Ishikawa (cell line): ENCODE results near the gene COG5.

Source experiments
- CEBPB ChIP-seq: IDR thresholded peaks from 2 replicates; pipeline ENCODE4 v1.6.1; 2012
- CREB1 ChIP-seq: IDR thresholded peaks from 2 replicates; pipeline ENCODE4 v1.6.1; 2012; ENCODE audit warnings: low read depth
- EGR1 ChIP-seq: IDR thresholded peaks from 2 replicates; pipeline ENCODE4 v1.6.1; 2012
- EP300 ChIP-seq: IDR thresholded peaks from 2 replicates; pipeline ENCODE4 v1.6.1; 2012; ENCODE audit warnings: borderline replicate concordance
- FOXM1 ChIP-seq: IDR thresholded peaks from 2 replicates; pipeline ENCODE4 v1.6.1; 2012; ENCODE audit warnings: low read depth, borderline replicate concordance
- MAX ChIP-seq: IDR thresholded peaks from 2 replicates; pipeline ENCODE4 v1.6.1; 2012
- NFIC ChIP-seq: IDR thresholded peaks from 2 replicates; pipeline ENCODE4 v1.6.1; 2012
- RAD21 ChIP-seq: IDR thresholded peaks from 2 replicates; pipeline ENCODE4 v1.6.1; 2012; ENCODE audit warnings: low read depth
- REST ChIP-seq: IDR thresholded peaks from 2 replicates; pipeline ENCODE4 v1.6.1; 2012; ENCODE audit warnings: low read depth, mild to moderate bottlenecking
- TAF1 ChIP-seq: IDR thresholded peaks from 2 replicates; pipeline ENCODE4 v1.6.1; 2012; ENCODE audit warnings: low read depth, mild to moderate bottlenecking
- TCF12 ChIP-seq: IDR thresholded peaks from 2 replicates; pipeline ENCODE4 v1.6.1; 2012; ENCODE audit warnings: low read depth
- TEAD4 ChIP-seq: IDR thresholded peaks from 2 replicates; pipeline ENCODE4 v1.6.1; 2012
- USF1 ChIP-seq: IDR thresholded peaks from 2 replicates; pipeline ENCODE4 v1.6.1; 2012
- YY1 ChIP-seq: IDR thresholded peaks from 2 replicates; pipeline ENCODE4 v1.6.1; 2012; ENCODE audit warnings: low read depth
- ZBTB7A ChIP-seq: IDR thresholded peaks from 2 replicates; pipeline ENCODE4 v1.6.1; 2012; ENCODE audit warnings: low read depth

COG5 gene

GRCh38 chr7:107354640-107355039, 209.1 kb downstream of the COG5 start:
- TF ChIP-seq REST (no peak), YY1 (no peak), EP300 (no peak), CEBPB (0 out of 2 replicates have a peak, but pooled peaks have one; percentile 39), TEAD4 (no peak)

DNA sequence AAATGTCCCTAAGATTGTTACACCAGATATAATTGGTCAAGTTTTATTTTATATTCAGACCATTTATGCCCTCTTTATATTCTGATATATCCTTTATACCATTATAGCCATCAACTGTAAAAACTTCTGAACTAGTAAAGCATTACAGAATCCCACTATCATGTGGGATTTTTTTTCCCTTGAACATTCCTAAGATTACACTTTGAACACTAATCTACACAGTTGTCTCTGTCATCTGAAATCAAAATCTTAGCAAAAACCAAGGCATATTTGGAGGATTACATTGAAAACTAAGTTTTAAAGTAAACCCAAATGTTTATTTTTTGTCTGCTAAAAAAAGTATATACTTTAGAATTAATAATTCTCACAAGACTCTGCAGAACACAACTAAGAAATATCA, 210.0 kb downstream of the COG5 start:
- TF ChIP-seq MAX = no peak
- TF ChIP-seq TEAD4 = no peak
- TF ChIP-seq REST = no peak
- TF ChIP-seq EGR1 = no peak
- no peak for TF ChIP-seq USF1
- TF ChIP-seq FOXM1 = no peak
- no peak for TF ChIP-seq TCF12
- no peak for TF ChIP-seq YY1
- no peak for TF ChIP-seq RAD21
- TF ChIP-seq NFIC = no peak
- no peak for TF ChIP-seq TAF1
- no peak for TF ChIP-seq EP300
- no peak for TF ChIP-seq ZBTB7A
- TF ChIP-seq CEBPB = no peak
- TF ChIP-seq CREB1 = no peak

DNA sequence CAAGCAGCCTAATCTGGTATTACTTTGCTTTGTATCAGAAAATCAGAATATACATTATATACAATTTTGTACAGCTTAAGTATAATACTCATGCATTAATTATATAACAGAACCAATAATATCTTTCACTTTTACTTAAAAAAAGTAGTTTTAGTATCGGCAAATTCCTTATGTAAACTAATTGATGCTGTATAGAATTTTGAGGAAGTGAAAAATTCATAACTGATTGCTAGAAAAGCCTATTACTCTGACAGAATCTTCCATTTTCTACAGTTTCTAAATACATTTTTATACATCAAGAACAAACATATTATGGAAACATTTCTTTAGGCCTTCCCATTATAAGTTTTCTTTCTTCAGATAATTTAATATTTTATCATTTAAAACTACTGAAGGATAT, 217.8 kb downstream of the COG5 start:
- TF ChIP-seq FOXM1 (no peak), RAD21 (no peak), ZBTB7A (no peak), TEAD4 (no peak), CEBPB (no peak), NFIC (no peak), MAX (no peak), EP300 (no peak), REST (no peak), CREB1 (no peak), USF1 (no peak), TCF12 (no peak), TAF1 (no peak), YY1 (no peak), EGR1 (no peak)

DNA sequence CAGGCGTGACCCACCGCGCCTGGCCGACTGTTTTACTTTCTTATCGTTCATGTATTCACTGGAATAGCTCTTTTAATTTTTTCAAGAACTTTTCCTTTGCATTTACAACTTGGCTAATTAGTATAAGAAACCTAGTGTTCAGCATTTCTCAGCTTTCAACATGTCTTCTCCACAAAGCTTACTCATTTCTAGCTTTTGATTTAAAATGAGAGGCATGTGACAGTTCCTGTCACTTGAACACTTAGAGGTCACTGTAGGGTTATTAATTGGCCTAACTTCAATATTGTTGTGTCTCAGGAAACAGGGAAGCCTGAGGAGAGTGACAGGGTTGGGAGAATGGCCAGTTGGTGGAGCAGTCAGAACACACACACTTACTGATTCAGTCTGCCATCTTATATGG, 218.9 kb downstream of the COG5 start:
- TF ChIP-seq FOXM1 = no peak
- no peak for TF ChIP-seq MAX
- TF ChIP-seq EP300 = no peak
- no peak for TF ChIP-seq EGR1
- no peak for TF ChIP-seq TAF1
- no peak for TF ChIP-seq TCF12
- no peak for TF ChIP-seq CREB1
- TF ChIP-seq NFIC = no peak
- TF ChIP-seq REST = no peak
- no peak for TF ChIP-seq ZBTB7A
- TF ChIP-seq CEBPB = no peak
- no peak for TF ChIP-seq YY1
- no peak for TF ChIP-seq RAD21
- TF ChIP-seq TEAD4 = no peak
- TF ChIP-seq USF1 = no peak
